ENCODE data around the gene CARD8. TPM values are rescaled to one million over a fixed set of nuclear protein-coding genes. Genes with fewer than 3 reads are reported as not detected.

The CARD8 gene
- total and polyA plus RNA-seq, 2 donors from 2014 or later, result 11.4 to 53.1 TPM

- no peak for FAIRE-seq
- peaks cover 0 to 2% (median 0%) of the 10 kb centered on the region in 3 donors for H3K4me1 ChIP-seq (ENCODE audit: control insufficient read depth in 2 of 3, insufficient read depth in 2 of 3, low read depth in 1 of 3, low read length in 3 of 3)
- H3K4me3 ChIP-seq (ENCODE audit: low read length in 3 of 3), result no peak overlapping the region
Measured at GRCh38 chr19:48258350-48258749, 2.6 kb upstream of the CARD8 start.

GRCh38 chr19:48254529-48254970 lies 1.2 kb downstream of the CARD8 start:
- DNase-seq (no peak), FAIRE-seq (no peak)
- TF ChIP-seq CTCF (IDR thresholded peaks at IDR 0.05; ENCODE audit: borderline replicate concordance, extremely low read depth, insufficient read depth), result no peak
- peaks cover 0 to under 1% (median 0%) of the 10 kb centered on the region in 3 donors for H3K36me3 ChIP-seq (ENCODE audit: control insufficient read depth in 2 of 3, insufficient read depth in 3 of 3, low read length in 3 of 3)
- peaks cover 0 to 2% (median 0%) of the 10 kb centered on the region in 3 donors for H3K4me1 ChIP-seq (ENCODE audit: control insufficient read depth in 2 of 3, insufficient read depth in 2 of 3, low read depth in 1 of 3, low read length in 3 of 3)
- peak overlapping the region; percentile 17 to 78 (median 23) for H3K4me3 ChIP-seq (ENCODE audit: low read length in 3 of 3)
- no peaks in the 10 kb centered on the region for H3K9me3 ChIP-seq (ENCODE audit: control insufficient read depth in 2 of 3, insufficient read depth in 1 of 3, low read length in 3 of 3)
- H3K9ac ChIP-seq (ENCODE audit: low read length in 3 of 3), result no peak overlapping the region
- H3K27ac ChIP-seq (ENCODE audit: low read depth in 2 of 2, low read length in 2 of 2), result no peak overlapping the region
- H3K27me3 ChIP-seq (ENCODE audit: control insufficient read depth, insufficient read depth, low read length), result no peaks in the 10 kb centered on the region
- intact Hi-C loops (cut with DNase I), result no loop called here

More at GRCh38 chr19:48258350-48258749, 2.6 kb upstream of the CARD8 start:
- Histone ChIP-seq H3K27me3 (ENCODE audit: control insufficient read depth, insufficient read depth, low read length) (no peaks in the 10 kb centered on the region), H3K9me3 (ENCODE audit: control insufficient read depth in 2 of 3, insufficient read depth in 1 of 3, low read length in 3 of 3) (no peaks in the 10 kb centered on the region), H3K27ac (ENCODE audit: low read depth in 2 of 2, low read length in 2 of 2) (no peak overlapping the region), H3K36me3 (ENCODE audit: control insufficient read depth in 2 of 3, insufficient read depth in 3 of 3, low read length in 3 of 3) (no peaks in the 10 kb centered on the region), H3K9ac (ENCODE audit: low read length in 3 of 3) (no peak overlapping the region)
- TF ChIP-seq CTCF (IDR thresholded peaks at IDR 0.05; ENCODE audit: borderline replicate concordance, extremely low read depth, insufficient read depth), result no peak
- intact Hi-C loops (cut with DNase I), result no loop called here
- DNase-seq, result no peak

GRCh38 chr19:48253999-48254398 lies 1.7 kb downstream of the CARD8 start:
- Histone ChIP-seq H3K9ac (ENCODE audit: low read length in 3 of 3) (no peak overlapping the region), H3K4me1 (ENCODE audit: control insufficient read depth in 2 of 3, insufficient read depth in 2 of 3, low read depth in 1 of 3, low read length in 3 of 3) (peaks cover 0 to 2% (median 0%) of the 10 kb centered on the region in 3 donors), H3K9me3 (ENCODE audit: control insufficient read depth in 2 of 3, insufficient read depth in 1 of 3, low read length in 3 of 3) (no peaks in the 10 kb centered on the region), H3K36me3 (ENCODE audit: control insufficient read depth in 2 of 3, insufficient read depth in 3 of 3, low read length in 3 of 3) (peaks cover 0 to 2% (median 0%) of the 10 kb centered on the region in 3 donors), H3K27ac (ENCODE audit: low read depth in 2 of 2, low read length in 2 of 2) (no peak overlapping the region), H3K27me3 (ENCODE audit: control insufficient read depth, insufficient read depth, low read length) (no peaks in the 10 kb centered on the region), H3K4me3 (ENCODE audit: low read length in 3 of 3) (no peak overlapping the region)
- FAIRE-seq (no peak), DNase-seq (no peak)
- TF ChIP-seq CTCF (IDR thresholded peaks at IDR 0.05; ENCODE audit: borderline replicate concordance, extremely low read depth, insufficient read depth), result no peak
- intact Hi-C loops (cut with DNase I), result no loop called here

GRCh38 chr19:48252609-48253008 lies 3.1 kb downstream of the CARD8 start:
- Histone ChIP-seq H3K4me1 (ENCODE audit: control insufficient read depth in 2 of 3, insufficient read depth in 2 of 3, low read depth in 1 of 3, low read length in 3 of 3) (peaks cover 0 to 2% (median 0%) of the 10 kb centered on the region in 3 donors), H3K9me3 (ENCODE audit: control insufficient read depth in 2 of 3, insufficient read depth in 1 of 3, low read length in 3 of 3) (no peaks in the 10 kb centered on the region), H3K27me3 (ENCODE audit: control insufficient read depth, insufficient read depth, low read length) (no peaks in the 10 kb centered on the region), H3K36me3 (ENCODE audit: control insufficient read depth in 2 of 3, insufficient read depth in 3 of 3, low read length in 3 of 3) (peaks cover 0 to 2% (median 0%) of the 10 kb centered on the region in 3 donors), H3K27ac (ENCODE audit: low read depth in 2 of 2, low read length in 2 of 2) (no peak overlapping the region), H3K4me3 (ENCODE audit: low read length in 3 of 3) (no peak overlapping the region), H3K9ac (ENCODE audit: low read length in 3 of 3) (no peak overlapping the region)
- no peak for TF ChIP-seq CTCF (IDR thresholded peaks at IDR 0.05; ENCODE audit: borderline replicate concordance, extremely low read depth, insufficient read depth)
- no peak for DNase-seq
- intact Hi-C loops (cut with DNase I), result no loop called here
- no peak for FAIRE-seq
